GM18907 (cell line): Measurements from ENCODE around the gene TEX13A.

Experiments used
- ATAC-seq: cut with Tn5 transposase; IDR thresholded peaks from one replicate; pipeline ENCODE4 v1.9.1; 2021; ENCODE audit warnings: mild to moderate bottlenecking, moderate library complexity; ENCODE audit not compliant: unreplicated experiment

The TEX13A gene

GRCh38 chrX:105179644-105180043 lies 40.9 kb downstream of the TEX13A start:
- no peak for ATAC-seq

- no peak for ATAC-seq
Observed at GRCh38 chrX:105173071-105173470, 47.4 kb downstream of the TEX13A start.
